HG03354 (cell line): Measurements from ENCODE around the gene STK32C.
"Not testable (repeated sequence)": the region's sequence is repeated elsewhere in the genome, so short reads cannot be mapped to it uniquely, and the experiment has no call there.

Source experiments
- ATAC-seq: cut with Tn5 transposase; IDR thresholded peaks from one replicate; pipeline ENCODE4 v1.9.1; 2021; ENCODE audit warnings: mild to moderate bottlenecking; ENCODE audit not compliant: unreplicated experiment, poor library complexity, severe bottlenecking

Gene STK32C

GRCh38 chr10:132341017-132341416 is 33.3 kb upstream of the STK32C start:
- ATAC-seq: no peak

GRCh38 chr10:132339276-132339675 is 31.5 kb upstream of the STK32C start:
- ATAC-seq: no peak

- no peak for ATAC-seq
Observed at GRCh38 chr10:132338876-132339275, 31.1 kb upstream of the STK32C start.

- not testable (repeated sequence) for ATAC-seq
Observed at GRCh38 chr10:132337854-132338253, 30.1 kb upstream of the STK32C start.

DNA sequence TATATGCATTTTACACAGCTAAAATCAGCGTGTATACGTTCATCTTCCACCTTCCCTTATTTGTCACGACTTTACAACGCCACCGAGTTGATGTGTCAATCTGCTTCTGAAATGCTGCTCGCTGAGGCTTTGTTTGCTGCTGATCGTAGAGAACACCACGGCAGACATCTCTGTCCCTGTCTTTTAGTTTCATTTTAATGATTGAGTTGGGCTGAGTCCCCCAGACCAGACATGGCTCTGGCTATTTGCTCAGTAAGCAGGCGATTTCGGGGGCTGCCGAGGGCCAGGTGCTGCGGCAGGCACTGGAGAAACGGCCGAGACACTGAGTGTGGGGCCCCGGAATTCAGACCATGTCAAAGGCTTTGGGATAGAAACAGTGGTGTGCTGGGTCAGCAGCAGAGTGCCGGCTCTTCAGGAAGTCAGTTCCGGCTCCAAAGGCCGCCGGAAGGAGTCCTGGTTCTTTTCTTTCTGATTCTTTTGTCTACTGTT is 29.2 kb upstream of the STK32C start:
- no peak for ATAC-seq

DNA sequence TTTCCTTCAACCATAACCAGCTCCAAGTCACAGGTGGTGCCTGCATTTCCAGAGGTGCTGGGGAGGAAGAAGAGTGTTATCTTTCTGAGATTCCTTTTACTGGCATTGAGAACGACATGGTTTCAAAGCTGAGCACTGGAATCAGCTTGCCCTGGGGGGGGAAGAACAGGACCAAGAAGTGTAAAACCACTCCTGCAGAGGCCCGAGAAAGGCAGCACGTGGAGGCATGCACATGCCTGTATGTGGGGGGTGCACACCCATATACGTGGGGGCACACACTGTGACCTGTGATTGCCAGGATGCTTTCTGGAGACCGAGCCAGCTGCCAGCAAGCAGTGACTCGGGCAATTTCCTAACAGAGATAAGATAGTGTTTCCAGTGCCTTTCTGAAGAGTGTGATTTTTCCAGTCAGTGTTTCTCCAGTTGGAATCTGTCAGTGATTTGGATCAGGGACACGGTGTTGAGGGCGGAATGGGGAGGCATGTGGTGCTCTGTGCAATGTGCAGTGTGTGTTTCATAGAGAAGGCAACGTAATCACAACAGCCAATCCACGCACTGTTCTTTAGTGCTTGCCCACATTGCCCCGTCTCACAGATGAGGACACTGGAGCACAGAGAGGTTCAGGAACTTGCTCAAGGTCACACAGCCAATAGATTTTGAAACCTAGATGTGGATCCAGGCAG is 28.5 kb upstream of the STK32C start:
- no peak for ATAC-seq

DNA sequence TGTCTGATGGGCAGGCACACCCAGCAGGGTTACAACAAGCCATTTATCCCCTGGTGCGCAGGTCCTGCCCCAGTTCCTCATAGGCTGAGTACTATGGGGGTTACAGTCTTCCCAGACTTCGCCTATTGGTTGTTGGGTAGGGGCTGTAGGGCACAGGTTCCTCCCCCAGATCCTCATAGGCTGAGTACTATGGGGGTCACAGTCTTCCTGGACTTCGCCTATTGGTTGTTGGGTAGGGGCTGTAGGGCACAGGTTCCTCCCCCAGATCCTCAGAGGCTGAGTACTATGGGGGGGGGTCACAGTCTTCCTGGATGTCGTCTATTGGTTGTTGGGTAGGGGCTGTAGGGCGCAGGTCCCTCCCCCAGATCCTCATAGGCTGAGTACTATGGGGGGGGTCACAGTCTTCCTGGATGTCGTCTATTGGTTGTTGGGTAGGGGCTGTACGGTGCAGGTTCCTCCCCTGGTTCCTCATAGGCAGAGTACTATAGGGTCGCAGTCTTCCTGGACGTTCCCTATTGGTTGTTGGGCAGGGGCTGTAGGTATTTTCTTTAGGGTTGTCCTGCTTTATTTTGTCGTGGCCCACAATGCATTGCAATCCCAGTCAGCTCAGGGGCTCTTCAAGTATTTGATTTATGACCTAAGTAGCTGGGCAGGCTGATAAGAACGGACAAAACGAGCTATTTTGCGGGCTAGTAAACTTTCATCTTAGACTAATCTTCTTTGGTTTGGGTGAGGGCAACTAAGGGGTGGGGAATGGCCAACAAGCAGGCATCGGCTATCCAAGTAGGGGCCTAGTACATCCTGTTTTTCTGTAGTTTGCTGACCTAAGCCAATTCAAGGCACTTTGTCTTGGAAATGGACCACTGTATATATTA is 27.7 kb upstream of the STK32C start:
- ATAC-seq: peak; percentile 39

DNA sequence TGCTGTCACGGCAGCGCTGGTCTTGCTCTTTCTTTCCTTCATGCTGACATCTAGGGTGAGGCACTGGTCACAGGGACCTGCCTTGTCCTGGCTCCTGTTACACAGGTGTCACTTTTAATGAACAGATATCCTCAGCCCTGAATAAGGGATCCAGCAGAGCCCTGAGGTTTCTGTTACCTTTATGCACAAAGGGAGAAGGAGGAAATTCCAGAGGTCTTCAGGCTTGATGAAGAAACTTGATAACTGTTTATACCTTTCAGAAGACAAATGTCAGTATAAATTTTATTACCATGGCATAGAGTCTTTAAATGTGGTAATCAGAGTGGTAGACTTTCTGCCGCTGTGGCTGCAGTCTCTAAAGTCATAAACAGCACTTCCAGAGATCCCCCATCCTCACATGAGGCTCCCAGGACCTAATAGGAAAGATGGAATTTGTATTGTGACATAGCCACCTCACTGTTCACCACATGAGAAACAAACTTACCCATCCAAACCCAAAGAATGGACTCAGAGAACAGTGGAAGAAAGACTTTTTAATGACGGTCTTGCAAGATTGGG is 27.0 kb upstream of the STK32C start:
- no peak for ATAC-seq

- no peak for ATAC-seq
Observed at GRCh38 chr10:132333386-132333785, 25.6 kb upstream of the STK32C start.

DNA sequence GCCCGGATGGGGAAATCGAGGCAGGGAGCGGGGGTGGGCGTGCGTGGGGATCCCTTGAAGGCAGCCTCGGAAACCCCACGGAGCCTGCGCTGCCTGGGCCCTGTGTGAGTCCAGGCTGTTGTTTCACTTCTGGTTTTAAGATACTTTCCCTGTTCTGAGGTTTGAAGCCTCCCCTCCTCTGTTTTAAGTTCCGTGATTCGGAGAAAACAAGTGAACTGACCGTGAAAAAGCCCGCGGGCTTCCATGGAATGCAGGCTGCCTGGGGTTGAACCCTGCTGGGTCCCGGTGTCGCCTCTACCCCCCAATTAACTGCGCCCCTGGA is 24.6 kb upstream of the STK32C start:
- ATAC-seq: peak; percentile 58

- ATAC-seq: peak; percentile 81
Observed at GRCh38 chr10:132331601-132332432, 24.1 kb upstream of the STK32C start, which contains the start of gene LRRC27. TSS of gene LRRC27 (plus strand) at chr10:132332193. CDS start at chr10:132333525, 1,332 bp downstream.

DNA sequence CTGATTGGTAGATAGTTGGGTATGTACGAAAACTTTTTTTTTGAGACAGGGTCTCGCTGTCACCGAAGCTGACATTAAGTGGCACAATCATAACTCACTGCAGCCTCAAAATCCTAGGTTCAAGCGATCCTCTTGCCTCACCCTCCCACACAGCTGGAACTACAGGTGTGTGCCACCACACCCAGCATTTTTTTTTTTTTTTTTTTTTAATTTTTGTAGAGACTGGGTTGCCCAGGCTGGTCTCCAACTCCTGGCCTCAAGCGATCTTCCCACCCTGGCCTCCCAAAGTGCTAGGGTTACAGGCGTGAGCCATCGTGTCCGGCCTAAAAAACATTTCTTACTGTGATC is 22.7 kb upstream of the STK32C start:
- ATAC-seq: no peak

GRCh38 chr10:132329565-132330485 is 22.1 kb upstream of the STK32C start:
- no peak for ATAC-seq

DNA sequence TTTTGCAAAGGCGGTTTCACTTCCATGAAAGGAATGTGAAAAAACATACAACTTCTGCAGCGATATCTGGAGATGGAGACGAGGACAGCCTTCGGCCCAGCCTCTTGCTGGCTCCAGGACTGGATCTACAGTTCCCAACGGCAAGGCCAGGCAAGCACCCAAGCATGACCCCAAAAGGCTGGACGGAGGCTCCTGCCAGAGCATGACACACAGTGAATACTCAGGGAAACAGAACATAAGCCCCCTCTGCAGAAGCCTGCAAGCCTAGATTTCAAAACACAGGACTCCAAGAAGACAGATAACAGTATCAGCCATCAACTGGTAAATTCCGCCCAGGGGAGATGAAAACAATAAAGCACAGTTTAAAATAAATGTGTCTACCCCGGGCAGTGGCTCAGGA is 21.0 kb upstream of the STK32C start:
- no peak for ATAC-seq

- ATAC-seq: no peak
Observed at GRCh38 chr10:132328106-132328505, 20.4 kb upstream of the STK32C start.

GRCh38 chr10:132326925-132327324 is 19.2 kb upstream of the STK32C start:
- ATAC-seq: no peak

GRCh38 chr10:132326344-132326889 is 18.7 kb upstream of the STK32C start:
- no peak for ATAC-seq

DNA sequence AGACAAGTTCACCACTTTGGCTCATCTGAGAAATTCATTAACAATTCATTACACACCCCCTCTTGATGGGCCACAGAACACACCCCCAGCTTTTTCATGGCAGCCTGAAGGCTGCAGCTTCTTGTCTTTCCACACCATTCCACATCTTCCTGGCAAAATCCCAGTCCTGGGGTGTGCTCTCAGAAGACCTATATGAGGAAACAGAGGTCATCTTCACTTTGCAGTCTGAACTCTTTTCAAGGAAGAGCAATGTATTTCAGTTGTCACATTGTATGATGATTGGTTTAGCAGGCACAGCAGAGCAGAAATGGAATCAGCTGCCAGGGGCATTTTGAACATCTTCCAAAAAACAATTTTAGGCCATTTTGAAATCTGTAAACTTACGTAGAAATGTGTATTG is 16.4 kb upstream of the STK32C start:
- no peak for ATAC-seq

DNA sequence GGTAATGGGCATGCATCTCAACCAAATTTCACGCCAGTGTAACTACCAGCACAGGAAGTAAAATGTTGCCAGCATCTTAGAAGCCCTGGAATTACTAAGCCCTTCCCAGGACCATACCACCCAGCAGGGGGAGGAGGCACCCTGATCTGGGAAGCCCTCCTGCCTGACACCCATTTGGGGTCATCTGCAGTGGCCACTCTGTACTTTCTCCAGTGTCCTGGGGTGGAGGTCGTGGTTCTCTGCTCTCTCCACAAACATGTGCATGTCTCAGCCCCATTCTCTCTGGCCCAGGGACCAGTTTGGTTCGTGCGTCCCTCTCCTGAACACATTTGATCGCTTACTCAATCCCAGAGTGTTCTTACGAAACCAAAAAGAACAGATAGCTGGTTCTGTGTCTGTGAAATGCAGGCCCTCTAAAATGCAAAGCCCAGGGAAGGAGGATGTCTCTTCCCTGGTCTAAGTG is 14.9 kb upstream of the STK32C start:
- no peak for ATAC-seq
